Fibroblast of lung (primary cell): Measurements from ENCODE around the gene DNHD1.

Experiments used
- EZH2 ChIP-seq: IDR thresholded peaks from 2 replicates; pipeline ENCODE4 v1.5.1; 2012; ENCODE audit warnings: low read length, control low read depth, mild to moderate bottlenecking; ENCODE audit errors: missing control alignments
- TF ChIP-seq, protein P1 (sequence below), 2 donors: IDR thresholded peaks in 1 of 2; conservative IDR thresholded peaks in 1 of 2; 1 replicate in 1 of 2; 2 replicates in 1 of 2; pipeline ENCODE4 v1.5.1; 2011 to 2012; ENCODE audit warnings: low read length in 2 of 2, control low read depth in 1 of 2, inconsistent platforms in 1 of 2, low read depth in 1 of 2, mild to moderate bottlenecking in 1 of 2

- TF ChIP-seq EZH2 = no peak
- TF ChIP-seq, protein P1, sequence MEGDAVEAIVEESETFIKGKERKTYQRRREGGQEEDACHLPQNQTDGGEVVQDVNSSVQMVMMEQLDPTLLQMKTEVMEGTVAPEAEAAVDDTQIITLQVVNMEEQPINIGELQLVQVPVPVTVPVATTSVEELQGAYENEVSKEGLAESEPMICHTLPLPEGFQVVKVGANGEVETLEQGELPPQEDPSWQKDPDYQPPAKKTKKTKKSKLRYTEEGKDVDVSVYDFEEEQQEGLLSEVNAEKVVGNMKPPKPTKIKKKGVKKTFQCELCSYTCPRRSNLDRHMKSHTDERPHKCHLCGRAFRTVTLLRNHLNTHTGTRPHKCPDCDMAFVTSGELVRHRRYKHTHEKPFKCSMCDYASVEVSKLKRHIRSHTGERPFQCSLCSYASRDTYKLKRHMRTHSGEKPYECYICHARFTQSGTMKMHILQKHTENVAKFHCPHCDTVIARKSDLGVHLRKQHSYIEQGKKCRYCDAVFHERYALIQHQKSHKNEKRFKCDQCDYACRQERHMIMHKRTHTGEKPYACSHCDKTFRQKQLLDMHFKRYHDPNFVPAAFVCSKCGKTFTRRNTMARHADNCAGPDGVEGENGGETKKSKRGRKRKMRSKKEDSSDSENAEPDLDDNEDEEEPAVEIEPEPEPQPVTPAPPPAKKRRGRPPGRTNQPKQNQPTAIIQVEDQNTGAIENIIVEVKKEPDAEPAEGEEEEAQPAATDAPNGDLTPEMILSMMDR (conservative IDR thresholded peaks at IDR 0.05 in 1 of 2, IDR thresholded peaks at IDR 0.05 in 1 of 2; ENCODE audit: low read depth in 1 of 2, low read length in 2 of 2) = no peak
These were observed 50.1 kb downstream of the DNHD1 start for GRCh38 chr11:6547177-6547576.
